Choroid plexus epithelial cell (primary cell): ENCODE data around the gene ZNF136.

Experiments
- DNase-seq: peaks from one replicate; pipeline ENCODE4 v3.0.0-alpha.2; 2010; ENCODE audit warnings: low read depth
- H3K4me3 ChIP-seq: 2 replicates; pipeline ENCODE4 v1.5.1; 2011; ENCODE audit warnings: low read depth, mild to moderate bottlenecking, control low read depth, low read length, moderate library complexity
- CTCF ChIP-seq: conservative IDR thresholded peaks from 2 replicates; pipeline ENCODE4 v1.5.1; 2011; ENCODE audit warnings: low read depth, mild to moderate bottlenecking, control low read depth, inconsistent platforms, low read length, moderate library complexity

Gene ZNF136

GRCh38 chr19:12217332-12217731 lies 54.4 kb downstream of the ZNF136 start:
- DNase-seq = no peak

GRCh38 chr19:12222980-12223630 lies 60.2 kb downstream of the ZNF136 start:
- no peak overlapping the region for H3K4me3 ChIP-seq
- DNase-seq = no peak
- TF ChIP-seq CTCF = no peak

More at GRCh38 chr19:12217332-12217731, 54.4 kb downstream of the ZNF136 start:
- no peak for TF ChIP-seq CTCF
- H3K4me3 ChIP-seq = no peak overlapping the region

- TF ChIP-seq CTCF = no peak
- DNase-seq = no peak
- no peak overlapping the region for H3K4me3 ChIP-seq
Measured at GRCh38 chr19:12224676-12225075, 61.8 kb downstream of the ZNF136 start.

- TF ChIP-seq CTCF = no peak
Measured at GRCh38 chr19:12229990-12230389, 67.1 kb downstream of the ZNF136 start.

GRCh38 chr19:12230751-12231733 lies 68.1 kb downstream of the ZNF136 start:
- no peak for DNase-seq
- no peak for TF ChIP-seq CTCF
- no peak overlapping the region for H3K4me3 ChIP-seq

More at GRCh38 chr19:12229990-12230389, 67.1 kb downstream of the ZNF136 start:
- H3K4me3 ChIP-seq = no peak overlapping the region
- DNase-seq = no peak

- no peak for TF ChIP-seq CTCF
- H3K4me3 ChIP-seq = no peak overlapping the region
- no peak for DNase-seq
Measured at GRCh38 chr19:12232961-12233360, 70.1 kb downstream of the ZNF136 start.
